Stimulated activated CD4-positive, alpha-beta T cell treated with anti-CD3 and anti-CD28 coated beads, Interleukin-15, amount 100 ng/mL, for 48 hours (primary cell): ENCODE measurements around the gene USP13.

Experiments used
- DNase-seq, 2 donors: peaks; one replicate each; pipeline ENCODE4 v3.0.0-alpha.2; 2020; ENCODE audit warnings: low read depth in 2 of 2

Gene USP13

GRCh38 chr3:179788996-179789395 lies 136.2 kb downstream of the USP13 start:
- DNase-seq, result no peak

GRCh38 chr3:179791793-179792192 lies 139.0 kb downstream of the USP13 start:
- no peak for DNase-seq

GRCh38 chr3:179794355-179794754 lies 141.5 kb downstream of the USP13 start:
- no peak for DNase-seq

- DNase-seq, result no peak
Observed at GRCh38 chr3:179796421-179796820, 143.6 kb downstream of the USP13 start.

GRCh38 chr3:179797192-179797591 lies 144.4 kb downstream of the USP13 start:
- DNase-seq, result no peak

- no peak for DNase-seq
Observed at GRCh38 chr3:179801263-179801662, 148.4 kb downstream of the USP13 start.

GRCh38 chr3:179801856-179802255 lies 149.0 kb downstream of the USP13 start:
- no peak for DNase-seq

GRCh38 chr3:179806177-179806576 lies 153.3 kb downstream of the USP13 start:
- no peak for DNase-seq

GRCh38 chr3:179807588-179807987 lies 154.7 kb downstream of the USP13 start:
- no peak for DNase-seq

GRCh38 chr3:179809639-179810038 lies 156.8 kb downstream of the USP13 start:
- DNase-seq, result no peak

- no peak for DNase-seq
Observed at GRCh38 chr3:179811321-179812095, 158.7 kb downstream of the USP13 start.

- no peak for DNase-seq
Observed at GRCh38 chr3:179812096-179812382, 159.2 kb downstream of the USP13 start.

- DNase-seq, result no peak
Observed at GRCh38 chr3:179819379-179819778, 166.5 kb downstream of the USP13 start.

- no peak for DNase-seq
Observed at GRCh38 chr3:179822296-179822695, 169.5 kb downstream of the USP13 start.

- DNase-seq, result no peak
Observed at GRCh38 chr3:179825527-179826246, 172.8 kb downstream of the USP13 start.

GRCh38 chr3:179826247-179826637 lies 173.4 kb downstream of the USP13 start:
- DNase-seq, result no peak

GRCh38 chr3:179828738-179829137 lies 175.9 kb downstream of the USP13 start:
- no peak for DNase-seq

- DNase-seq, result no peak
Observed at GRCh38 chr3:179829401-179829800, 176.6 kb downstream of the USP13 start.

- no peak for DNase-seq
Observed at GRCh38 chr3:179832333-179832854, 179.6 kb downstream of the USP13 start.

GRCh38 chr3:179833294-179833693 lies 180.5 kb downstream of the USP13 start:
- no peak for DNase-seq

GRCh38 chr3:179837374-179837773 lies 184.5 kb downstream of the USP13 start:
- no peak for DNase-seq
